Lung (tissue), 12 donors: Measurements from ENCODE around the gene RIMS3. TPM values are rescaled to one million over a fixed set of nuclear protein-coding genes. Genes with fewer than 3 reads are reported as not detected.

Source experiments
- ATAC-seq: fragments of 200-7000 bp; cut with Tn5 transposase; one replicate; pipeline ENCODE4 v1.9.1; 2020; ENCODE audit warnings: moderate number of reproducible peaks; ENCODE audit not compliant: insufficient read depth, low FRiP score
- DNase-seq, 3 donors: peaks; one replicate each; pipeline ENCODE4 v3.0.0-alpha.2; 2013 to 2017
- H3K27ac ChIP-seq, 2 donors: one replicate each; pipeline ENCODE4 v1.5.1; 2013; ENCODE audit warnings: mild to moderate bottlenecking in 2 of 2, moderate library complexity in 2 of 2, control low read depth in 1 of 2, inconsistent platforms in 1 of 2, low read depth in 1 of 2, low read length in 1 of 2
- H3K27me3 ChIP-seq, 3 donors: one replicate each; pipeline ENCODE4 v1.5.1; 2013; ENCODE audit warnings: low read length in 2 of 3; ENCODE audit not compliant: control insufficient read depth in 3 of 3, insufficient read depth in 3 of 3
- H3K36me3 ChIP-seq, 4 donors: one replicate each; pipeline ENCODE4 v1.5.1; 2013; ENCODE audit warnings: low read length in 4 of 4, mild to moderate bottlenecking in 1 of 4, moderate library complexity in 1 of 4; ENCODE audit not compliant: control insufficient read depth in 4 of 4, insufficient read depth in 4 of 4
- H3K4me1 ChIP-seq, 5 donors: one replicate each; pipeline ENCODE4 v1.5.1; 2013; ENCODE audit warnings: low read length in 5 of 5, mild to moderate bottlenecking in 2 of 5, moderate library complexity in 1 of 5; ENCODE audit not compliant: control insufficient read depth in 5 of 5, insufficient read depth in 5 of 5
- H3K4me3 ChIP-seq: one replicate; pipeline ENCODE4 v1.5.1; 2013; ENCODE audit warnings: mild to moderate bottlenecking, control low read depth, moderate library complexity
- H3K9ac ChIP-seq, 2 donors: one replicate each; pipeline ENCODE4 v1.5.1; 2013; ENCODE audit warnings: low read length in 2 of 2, control low read depth in 1 of 2; ENCODE audit not compliant: insufficient read depth in 1 of 2
- H3K9me3 ChIP-seq, 4 donors: one replicate each; pipeline ENCODE4 v1.5.1; 2013; ENCODE audit warnings: low read length in 3 of 4, mild to moderate bottlenecking in 1 of 4, moderate library complexity in 1 of 4; ENCODE audit not compliant: control insufficient read depth in 4 of 4, insufficient read depth in 3 of 4
- CTCF ChIP-seq: IDR thresholded peaks from 2 replicates; pipeline ENCODE4 v1.5.1; 2012; ENCODE audit warnings: mild to moderate bottlenecking; ENCODE audit errors: control extremely low read depth, extremely low read depth
- WGBS, 2 donors: extraction: QIAGEN DNeasy Blood & Tissue Kit; methylation state at CpG; one replicate each; pipeline ENCODE4 v1.1.7; 2013; 5-methylcytosine and 5-hydroxymethylcytosine counted together
- polyA plus RNA-seq, 2 donors: library from polyadenylated mRNA; stranded (reverse); fragments of 200-250 nt; gene quantifications; one replicate each; pipeline ENCODE4 v1.2.1, GENCODE V29; 2013
- total RNA-seq, 2 donors: library from RNA; depleted of rRNA in 1 of 2; stranded (reverse); fragments of >200 nt in 1 of 2; gene quantifications; one replicate each; pipeline ENCODE4 v1.2.1, GENCODE V29; 2014 to 2021
- donor health status: control.
- donor health status: control.
- donor health status: Bipolar disorder and iron deficiency.
- donor health status: healthy.
- donor health status: DM: yes; HTN: yes; CAD: no.

RIMS3 gene
- total and polyA plus RNA-seq, 4 donors = 0.93 to 5.5 (median 1.5) TPM

- Histone ChIP-seq H3K4me3 (no peak overlapping the region), H3K9ac (no peak overlapping the region), H3K27ac (no peak overlapping the region), H3K27me3 (no peaks in the 10 kb centered on the region), H3K36me3 (peaks cover 0 to 4% (median 0%) of the 10 kb centered on the region in 4 donors), H3K4me1 (no peaks in the 10 kb centered on the region), H3K9me3 (no peaks in the 10 kb centered on the region)
- TF ChIP-seq CTCF = no peak
- WGBS, 2 donors = 68 to 79% methylated on average over 3 of the region's 3 CpGs
- ATAC-seq (no peak), DNase-seq (no peak)
These were observed 19.2 kb upstream of the RIMS3 start for GRCh38 chr1:40684669-40685068.

GRCh38 chr1:40679165-40679953 is 13.9 kb upstream of the RIMS3 start:
- 94 to 97% methylated on average over 2 of the region's 2 CpGs for WGBS, 2 donors
- no peak overlapping the region for H3K4me3 ChIP-seq
- H3K36me3 ChIP-seq = no peaks in the 10 kb centered on the region
- H3K9me3 ChIP-seq = no peaks in the 10 kb centered on the region
- H3K4me1 ChIP-seq = peaks cover 0 to 5% (median 0%) of the 10 kb centered on the region in 5 donors
- no peaks in the 10 kb centered on the region for H3K27me3 ChIP-seq
- no peak for DNase-seq
- no peak for ATAC-seq
- no peak overlapping the region for H3K27ac ChIP-seq
- TF ChIP-seq CTCF = no peak
- H3K9ac ChIP-seq = no peak overlapping the region

- ATAC-seq (no peak), DNase-seq (peak in 2 of 3 donors; percentile 31 to 41)
- Histone ChIP-seq H3K27me3 (no peaks in the 10 kb centered on the region), H3K4me3 (no peak overlapping the region), H3K27ac (no peak overlapping the region), H3K36me3 (no peaks in the 10 kb centered on the region), H3K9ac (no peak overlapping the region), H3K4me1 (peaks cover 0 to 5% (median 0%) of the 10 kb centered on the region in 5 donors), H3K9me3 (no peaks in the 10 kb centered on the region)
- 0 to 16% methylated on average over 1 of the region's 1 CpG for WGBS, 2 donors
- TF ChIP-seq CTCF = no peak
These were observed 11.0 kb upstream of the RIMS3 start for GRCh38 chr1:40676501-40676900.
